ENCODE data around the gene LMO7.

LMO7 gene

DNA sequence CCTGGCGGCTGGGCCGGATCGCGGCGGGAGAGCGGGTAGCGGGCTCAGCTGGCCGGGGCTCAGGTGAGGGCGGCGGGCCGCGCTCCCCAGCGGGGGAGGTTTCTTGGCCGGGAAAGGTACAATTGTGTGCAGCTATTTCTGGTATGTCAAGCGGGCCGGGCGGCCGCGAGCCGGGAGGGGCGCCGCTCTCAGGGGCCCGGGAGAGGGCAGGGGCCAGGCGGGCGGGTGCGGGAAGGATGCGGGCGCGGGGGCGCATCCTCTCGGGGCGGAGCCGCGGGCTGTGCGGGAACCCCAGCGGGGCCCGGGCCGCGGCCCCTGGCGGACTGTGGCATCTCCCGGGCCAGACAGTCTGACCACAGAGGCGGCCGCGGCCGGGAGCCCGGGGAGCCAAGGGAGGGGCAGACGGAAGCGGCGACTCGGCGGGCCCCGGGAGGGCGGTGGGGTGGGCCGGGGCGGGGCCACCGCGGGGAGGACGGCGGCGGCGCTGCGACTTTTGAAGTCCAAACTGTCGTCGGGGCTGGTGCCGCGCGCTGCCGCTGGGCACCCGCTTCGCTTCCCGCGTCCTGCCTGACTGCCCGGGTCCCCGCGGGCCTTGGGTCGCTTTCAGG, at the start of gene LMO7:
LMO7 (plus strand) TSS at position 503 of the 608 bp plus-strand sequence. CDS start 328 bp downstream, outside the sequence.
- peak; percentile 16 for DNase-seq (ENCODE audit: low read depth)

DNA sequence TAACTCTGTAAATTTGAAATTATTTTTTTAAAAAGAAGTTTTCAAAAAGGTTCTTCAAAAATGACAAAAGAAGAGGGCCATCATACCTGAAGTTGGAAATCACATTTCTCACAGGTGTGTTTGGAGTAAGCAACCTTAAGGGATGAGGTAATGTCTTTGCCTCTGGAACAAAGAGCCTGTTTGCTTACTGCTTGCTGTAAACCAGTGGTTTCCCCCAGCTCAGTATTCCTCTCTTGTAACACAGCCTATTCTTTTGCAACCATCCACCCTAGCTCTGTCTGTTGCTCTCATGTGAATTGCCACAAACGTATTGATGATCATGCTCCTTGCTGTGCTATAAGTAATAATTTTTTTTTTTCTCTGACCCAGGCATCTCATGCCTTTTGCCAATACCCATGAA, 48.5 kb upstream of the LMO7 start:
- no peak for DNase-seq (ENCODE audit: low read depth)

DNA sequence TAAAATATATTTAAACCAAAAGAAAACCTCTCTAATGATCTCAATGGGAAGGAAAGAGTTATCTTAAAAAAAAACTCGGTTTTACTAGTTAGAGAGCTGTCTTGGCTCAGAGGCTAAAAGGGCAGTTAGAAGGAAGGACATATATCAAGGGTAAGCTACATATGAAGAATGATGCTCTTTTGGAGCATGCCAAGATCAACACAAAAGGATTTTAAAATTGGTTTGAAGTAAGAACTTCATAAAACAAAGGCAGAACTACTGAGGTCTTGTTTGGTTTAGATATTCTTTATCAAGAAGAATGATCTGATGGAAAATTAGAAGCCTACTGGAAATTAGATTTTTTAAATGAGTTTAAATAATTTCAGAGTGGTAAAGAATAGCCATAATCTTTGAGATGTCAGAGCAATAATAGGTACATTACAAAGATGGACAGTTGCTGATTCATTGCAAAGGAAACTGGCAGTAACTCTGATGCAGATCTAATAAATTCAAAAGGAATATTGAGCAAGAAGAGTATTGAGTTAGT, 39.4 kb upstream of the LMO7 start:
- no peak for DNase-seq (ENCODE audit: low read depth)

DNA sequence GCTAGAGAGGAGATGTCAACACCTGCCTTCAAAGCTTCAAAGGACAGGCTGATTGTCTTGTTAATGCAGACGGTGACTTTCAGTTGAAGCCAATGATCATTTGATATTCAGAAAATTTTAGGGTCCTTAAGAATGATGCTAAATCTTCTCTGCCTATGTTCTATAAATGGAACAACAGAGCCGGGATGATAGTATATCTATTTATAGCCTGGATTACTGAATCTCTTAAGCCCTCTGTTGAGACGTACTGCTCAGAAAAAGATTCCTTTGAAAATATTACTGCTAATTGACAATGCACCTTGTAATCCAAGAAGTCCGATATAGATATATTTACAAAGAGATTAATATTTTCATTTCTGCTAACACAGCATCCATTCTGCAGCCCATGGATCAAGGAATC, 35.8 kb upstream of the LMO7 start:
- DNase-seq (ENCODE audit: low read depth): no peak

DNA sequence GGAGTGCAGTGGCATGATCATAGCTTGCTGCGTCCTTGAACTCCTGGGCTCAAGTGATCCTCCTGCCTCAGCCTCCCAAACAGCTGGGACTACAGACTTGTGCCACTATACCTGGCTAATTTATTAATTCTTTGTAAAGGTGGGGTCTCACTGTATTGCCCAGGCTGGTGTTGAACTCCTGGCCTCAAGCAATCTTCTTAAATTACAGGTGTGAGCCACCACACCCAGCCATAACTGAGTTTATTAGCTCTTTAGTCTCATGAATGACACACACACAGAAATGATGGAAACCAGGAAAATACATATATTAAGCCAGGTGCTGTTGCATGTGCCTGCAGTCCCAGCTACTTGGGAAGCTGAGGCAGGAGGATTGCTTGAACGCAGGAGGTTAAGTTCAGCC, 33.1 kb upstream of the LMO7 start:
- no peak for DNase-seq (ENCODE audit: low read depth)

DNA sequence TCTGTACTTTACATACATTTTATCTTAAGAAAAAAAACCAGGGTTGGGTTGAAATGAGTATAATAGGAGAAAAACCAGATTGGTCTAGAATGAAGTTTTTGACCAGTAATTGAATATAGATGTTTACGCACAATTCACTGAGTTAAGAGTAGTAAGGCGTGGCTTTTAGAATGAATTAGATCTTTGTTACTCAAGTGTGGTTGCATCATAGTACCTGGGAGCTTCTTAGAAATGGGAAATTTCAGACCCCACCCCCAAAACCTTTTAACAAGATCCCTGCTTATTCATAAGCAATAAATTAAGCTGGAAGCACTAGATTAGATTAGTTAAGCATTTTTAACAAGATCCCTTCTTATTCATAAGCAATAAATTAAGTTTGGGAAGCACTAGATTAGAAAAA, 28.7 kb upstream of the LMO7 start:
- no peak for DNase-seq (ENCODE audit: low read depth)

DNA sequence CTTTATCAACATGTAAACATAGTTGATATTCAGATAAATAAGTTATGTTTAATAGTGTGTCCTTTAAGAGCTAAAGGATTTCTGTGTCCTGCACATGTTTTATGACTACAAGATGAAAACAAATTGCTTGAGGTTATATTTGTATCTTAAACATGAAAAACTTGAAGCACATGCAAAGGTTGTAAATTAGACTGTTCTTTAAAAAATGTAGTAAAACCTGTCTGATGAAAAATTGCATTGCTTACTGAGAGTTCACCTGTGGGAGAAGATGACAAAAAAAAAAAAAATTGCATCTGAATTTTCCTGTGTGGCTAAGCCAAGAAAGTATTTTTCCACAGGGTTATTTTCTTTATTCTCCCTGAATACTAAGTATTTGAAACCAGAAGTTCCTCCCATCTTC, 25.7 kb upstream of the LMO7 start:
- DNase-seq (ENCODE audit: low read depth): no peak

DNA sequence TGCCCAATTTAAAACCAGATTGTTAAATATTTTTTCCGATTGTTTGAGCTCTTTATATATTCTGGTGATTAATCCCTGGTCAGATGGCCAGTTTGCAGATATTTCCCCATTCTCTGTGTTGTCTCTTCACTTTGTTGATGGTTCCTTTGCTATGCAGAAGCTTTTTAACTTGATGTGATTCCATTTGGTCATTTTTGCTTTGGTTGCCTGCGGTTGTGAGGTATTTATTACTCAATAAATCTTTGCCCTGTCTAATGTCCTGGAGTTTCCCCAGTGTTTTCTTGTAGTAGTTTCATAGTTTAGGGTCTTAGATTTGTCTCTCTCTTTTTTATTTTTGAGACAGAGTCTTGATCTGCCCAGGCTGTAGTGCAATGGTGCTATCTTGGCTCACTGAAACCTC, 23.8 kb upstream of the LMO7 start:
- no peak for DNase-seq (ENCODE audit: low read depth)

DNA sequence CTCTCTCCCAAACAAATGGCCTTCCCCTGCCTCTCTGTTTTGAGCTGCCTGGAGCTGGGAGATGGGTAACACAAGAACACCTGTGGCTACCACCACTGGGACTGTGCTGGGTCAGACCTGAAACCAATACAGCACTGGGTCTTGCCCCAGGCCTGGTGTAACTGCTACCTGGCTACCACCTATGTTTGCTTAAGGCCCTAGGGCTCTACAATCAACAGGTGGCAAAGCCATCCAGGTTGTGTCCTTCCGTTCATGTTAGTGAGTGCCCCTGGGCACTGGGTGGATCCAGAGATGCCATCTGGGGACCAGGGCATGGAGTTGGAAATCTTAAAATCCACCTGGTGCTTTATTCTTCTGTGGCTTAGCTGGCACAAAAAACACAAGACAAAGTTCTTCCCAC, 18.9 kb upstream of the LMO7 start:
- no peak for DNase-seq (ENCODE audit: low read depth)

DNA sequence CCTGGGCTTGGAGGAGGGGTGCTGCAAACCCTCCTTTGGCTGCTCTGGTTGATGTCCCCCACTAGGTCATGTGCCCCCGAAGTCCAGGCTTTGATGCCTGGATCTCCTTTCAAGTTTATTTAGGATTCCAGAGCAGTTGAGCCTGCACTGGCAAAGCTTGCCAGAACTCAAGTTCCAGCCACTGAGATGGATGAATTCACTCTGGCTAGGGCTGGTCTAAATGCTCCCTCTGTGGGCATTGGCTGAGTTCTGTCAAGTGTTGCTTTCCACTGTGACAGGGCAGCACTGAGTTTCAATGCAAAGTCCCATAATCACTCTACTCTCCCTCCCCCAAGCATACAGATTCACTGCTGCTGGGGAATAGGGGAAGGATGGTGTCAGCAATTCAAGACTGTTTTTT, 17.8 kb upstream of the LMO7 start:
- DNase-seq (ENCODE audit: low read depth): no peak

DNA sequence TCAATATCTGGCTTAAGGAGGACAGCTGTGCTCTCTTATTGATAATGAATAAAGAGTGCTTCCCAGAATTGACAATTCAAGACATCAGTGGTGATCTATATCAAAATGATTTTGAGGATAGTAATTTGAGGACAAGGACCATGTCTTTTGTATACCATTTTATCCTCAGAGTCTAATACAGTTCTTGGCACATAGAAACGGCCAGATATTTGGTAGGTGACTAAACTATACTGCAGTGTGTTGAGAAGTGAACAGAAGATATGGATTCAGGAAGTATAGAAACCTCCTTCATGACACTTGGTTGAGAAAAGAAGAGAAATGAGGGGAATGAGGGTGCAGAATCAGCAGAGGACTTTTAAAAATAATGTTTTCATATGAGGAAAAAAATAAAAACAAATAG, 16.1 kb upstream of the LMO7 start:
- no peak for DNase-seq (ENCODE audit: low read depth)

DNA sequence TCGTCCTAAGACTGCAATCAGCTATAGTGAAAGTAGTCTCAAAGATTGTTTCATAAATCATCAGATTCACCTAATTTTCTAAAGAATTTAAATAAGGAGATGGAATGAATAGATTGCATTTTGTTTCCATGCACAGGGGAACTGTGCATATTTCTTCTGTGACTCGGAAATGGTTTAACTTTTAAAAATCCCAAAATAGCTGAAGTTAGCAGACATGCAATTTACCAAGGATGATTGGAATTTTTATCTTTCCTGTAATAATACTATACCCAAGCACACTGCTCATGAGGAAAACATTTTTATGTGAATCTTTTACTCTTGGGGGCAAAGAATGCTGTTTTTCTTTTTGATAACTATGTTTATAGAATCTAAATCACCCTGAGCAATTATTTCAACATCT, 15.0 kb upstream of the LMO7 start:
- no peak for DNase-seq (ENCODE audit: low read depth)

DNA sequence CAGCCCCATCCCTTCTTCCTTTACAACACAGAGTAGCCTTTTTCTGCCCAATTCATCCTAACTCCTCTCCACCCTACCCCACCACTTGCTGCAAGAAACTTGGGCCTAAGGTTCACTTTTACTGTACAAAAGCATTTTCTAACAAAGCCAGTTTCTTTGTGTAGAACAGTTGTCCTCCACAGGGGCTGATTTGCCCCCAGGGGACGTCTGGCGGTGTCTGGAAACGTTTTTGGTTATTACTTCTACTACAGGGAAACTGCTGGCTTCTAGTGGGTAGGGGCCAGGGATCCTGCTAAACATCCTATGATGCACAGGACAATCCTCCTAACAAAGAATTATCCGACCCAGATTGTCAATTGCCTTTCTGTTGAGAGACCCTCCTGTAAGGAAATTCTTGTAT, 7.3 kb upstream of the LMO7 start:
- DNase-seq (ENCODE audit: low read depth): no peak

DNA sequence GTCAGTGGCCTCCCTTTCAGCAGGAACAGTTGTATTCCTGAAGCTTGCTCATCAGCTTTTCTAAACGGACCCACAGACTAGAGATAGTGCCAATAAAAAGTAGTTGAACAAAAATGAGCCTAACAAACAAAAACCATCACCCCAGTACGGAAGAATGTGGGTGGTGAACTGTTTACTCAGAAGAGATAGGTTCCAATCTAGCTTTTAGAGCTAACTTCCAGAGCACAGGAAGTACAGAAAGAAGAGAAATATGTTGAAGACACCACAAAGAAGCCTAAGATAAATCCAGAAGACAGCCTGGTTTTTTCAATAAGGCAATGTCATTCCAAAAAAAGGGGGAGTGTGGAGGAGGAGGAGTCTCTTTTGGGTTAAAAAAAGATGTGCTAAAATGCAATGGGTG, 2.8 kb upstream of the LMO7 start:
- no peak for DNase-seq (ENCODE audit: low read depth)

DNA sequence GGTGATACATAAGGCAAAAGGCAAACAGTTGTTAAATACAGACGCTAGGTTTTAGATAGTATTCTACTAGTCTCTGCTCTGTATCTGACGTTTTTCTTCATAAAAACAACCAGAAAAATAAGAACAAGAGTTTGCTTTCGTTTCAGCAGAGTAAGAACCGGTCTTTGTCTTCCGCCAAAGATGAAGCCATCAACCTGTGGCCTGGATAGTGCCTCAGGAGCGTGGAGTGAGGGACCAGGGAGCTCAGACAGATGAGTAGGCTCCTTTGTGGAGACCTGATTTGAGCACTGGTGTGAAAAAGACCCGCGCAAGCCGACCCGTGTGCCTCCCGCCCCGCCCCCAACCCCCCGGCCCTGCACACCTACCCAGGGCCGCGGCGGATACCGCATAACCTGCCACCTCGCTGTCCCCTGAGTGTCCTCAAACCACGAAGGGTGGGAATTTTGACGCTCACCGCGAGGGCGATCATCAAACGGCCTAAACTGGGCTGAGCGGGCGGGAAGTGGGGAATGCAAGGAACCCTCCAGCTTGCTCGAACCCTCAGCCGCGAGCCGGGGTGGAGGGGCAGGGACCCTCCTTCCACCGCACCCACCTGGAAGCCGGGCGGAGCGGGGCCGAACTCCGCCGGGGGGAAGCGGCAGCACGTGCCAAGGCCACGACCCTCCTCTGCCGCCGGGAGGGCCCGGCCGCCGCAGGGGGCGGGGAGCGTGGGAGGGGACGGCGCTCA, 866 bp upstream of the LMO7 start:
- DNase-seq (ENCODE audit: low read depth): no peak

DNA sequence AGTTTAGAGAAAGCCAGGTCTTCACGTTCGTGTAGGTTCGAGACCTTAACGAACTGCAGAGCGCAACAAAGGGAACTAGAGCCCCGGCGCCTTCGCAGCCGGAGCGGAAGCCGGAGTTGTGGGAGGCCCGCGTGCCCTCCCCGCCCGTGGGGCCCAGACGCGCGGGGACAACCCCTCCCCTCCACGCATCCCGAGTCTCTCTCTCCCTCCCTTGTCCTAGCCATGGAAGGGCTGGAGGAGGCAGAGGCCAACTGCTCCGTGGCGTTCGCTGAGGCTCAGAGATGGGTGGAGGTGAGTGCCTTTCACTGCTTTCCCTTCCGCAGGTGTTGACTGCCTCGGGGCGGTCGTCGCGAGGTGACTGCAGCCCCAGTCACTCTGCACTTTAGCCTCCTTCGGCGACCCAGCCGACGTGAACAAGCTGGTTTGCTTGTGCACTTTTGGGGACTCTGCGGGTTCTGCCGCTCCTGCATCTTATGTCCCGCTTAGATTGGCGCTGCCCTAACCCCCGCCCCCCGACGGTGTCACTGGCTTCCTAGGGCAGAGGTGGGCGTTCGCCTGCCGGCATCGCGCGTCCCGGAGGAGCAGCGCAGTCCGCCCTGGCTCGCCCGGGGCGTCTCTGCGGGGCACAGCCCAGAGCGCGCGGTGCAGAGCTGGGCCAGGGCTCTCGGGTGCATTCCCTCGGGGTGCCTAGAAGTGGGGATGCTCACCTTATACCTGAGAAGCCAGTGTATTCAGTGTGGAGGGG, 478 bp downstream of the LMO7 start:
- DNase-seq (ENCODE audit: low read depth): peak; percentile 11

DNA sequence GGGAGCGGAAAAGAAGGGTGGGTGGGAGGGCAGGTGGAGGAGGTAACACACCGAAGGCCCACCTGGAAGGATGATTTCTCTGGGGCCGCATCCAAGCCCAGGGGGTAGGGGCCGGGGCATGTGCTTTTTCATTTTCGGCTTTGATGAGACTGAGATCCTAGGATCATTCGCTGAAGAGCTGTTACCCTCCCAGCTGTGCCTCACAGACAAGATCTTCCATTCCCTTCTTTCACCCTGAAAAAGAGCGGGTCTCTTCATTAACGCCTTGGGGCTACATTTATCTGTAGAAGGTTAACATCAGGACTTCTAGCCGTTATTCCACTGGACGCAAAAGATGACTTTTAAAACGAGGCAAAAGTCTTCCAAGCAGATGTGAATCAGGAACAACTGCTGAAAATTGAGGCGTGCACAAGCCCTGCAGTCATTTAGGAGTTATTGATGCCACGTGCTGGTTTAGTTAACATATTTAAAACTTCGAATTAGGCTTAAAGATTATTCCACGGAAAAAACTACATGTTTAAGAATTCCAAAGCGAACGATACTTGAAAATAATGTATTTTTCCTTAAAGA, 1.1 kb downstream of the LMO7 start:
- DNase-seq (ENCODE audit: low read depth): no peak

DNA sequence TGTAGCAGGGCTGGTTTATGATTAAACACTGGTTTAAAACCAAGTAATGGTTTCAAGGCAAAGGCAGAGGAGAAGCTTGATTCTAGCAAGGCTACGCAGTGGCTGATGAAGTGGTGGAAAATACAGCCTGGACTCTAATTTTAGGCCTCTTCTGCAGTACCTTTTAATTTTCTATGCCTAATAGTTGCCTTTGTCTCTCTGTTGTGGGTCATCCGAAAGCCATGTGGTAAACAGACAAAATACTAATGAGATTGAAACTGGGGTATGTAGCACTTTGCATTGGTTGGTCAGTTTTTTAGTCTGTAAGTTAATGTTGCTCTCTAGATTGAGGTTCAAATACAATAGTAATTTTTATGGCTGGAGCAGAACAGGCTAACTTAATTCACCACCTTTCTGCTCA, 3.3 kb downstream of the LMO7 start:
- no peak for DNase-seq (ENCODE audit: low read depth)

DNA sequence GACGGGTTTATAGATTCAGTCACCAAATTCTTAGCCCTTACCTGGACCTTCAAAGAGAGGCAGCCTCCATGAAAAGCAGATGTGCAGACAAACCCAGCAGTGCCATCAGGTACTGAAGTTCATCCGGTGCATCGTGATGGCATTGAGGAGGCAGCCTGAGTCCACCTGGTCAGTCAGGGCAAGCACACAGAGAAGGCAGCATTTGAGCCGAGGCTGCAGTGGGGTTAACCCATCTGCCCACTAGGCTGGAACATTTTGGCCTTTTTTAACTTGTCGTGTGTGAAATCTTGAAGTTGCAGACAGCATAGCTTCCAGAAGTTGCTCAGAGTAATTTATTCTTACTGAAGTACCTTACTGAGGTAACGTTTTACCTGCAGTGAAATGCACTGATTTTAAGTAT, 4.9 kb downstream of the LMO7 start:
- DNase-seq (ENCODE audit: low read depth): no peak

DNA sequence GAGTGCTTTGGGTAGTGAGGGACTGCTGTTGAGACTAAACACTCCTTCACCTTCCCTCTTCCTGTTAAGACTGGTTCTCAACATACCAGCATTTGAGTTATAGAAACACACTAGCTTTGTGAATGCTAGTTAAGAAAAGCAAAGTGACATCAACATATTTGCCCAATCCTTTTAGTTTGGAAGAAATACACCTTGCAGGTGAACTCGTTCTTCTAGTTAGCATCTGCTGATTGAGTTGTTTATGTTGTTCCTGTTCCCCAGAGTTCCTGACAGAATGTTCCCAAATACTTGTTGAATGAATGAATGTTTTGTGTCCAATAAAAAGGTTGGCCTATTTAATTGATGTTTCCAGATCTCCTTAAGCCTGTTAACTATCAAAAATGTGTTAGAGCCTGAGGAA, 7.1 kb downstream of the LMO7 start:
- no peak for DNase-seq (ENCODE audit: low read depth)

DNA sequence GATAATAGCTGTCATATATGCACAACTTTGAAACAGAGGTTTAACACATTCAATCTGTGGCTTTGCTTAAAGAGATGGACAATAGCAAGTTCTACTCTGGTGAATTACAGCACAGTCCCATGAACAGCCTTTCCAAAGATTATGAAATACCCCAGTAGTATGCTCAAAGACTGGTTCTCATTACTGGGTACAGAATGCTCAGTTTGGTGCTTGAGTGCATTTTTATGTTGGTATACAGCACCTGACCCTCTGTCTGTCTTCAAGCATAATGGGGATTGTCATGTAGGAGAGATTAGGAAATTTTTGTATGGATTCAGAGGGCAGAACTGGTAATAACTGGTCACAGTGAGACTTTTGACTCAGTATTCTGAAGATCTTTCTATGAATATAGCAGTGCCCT, 7.6 kb downstream of the LMO7 start:
- DNase-seq (ENCODE audit: low read depth): no peak

DNA sequence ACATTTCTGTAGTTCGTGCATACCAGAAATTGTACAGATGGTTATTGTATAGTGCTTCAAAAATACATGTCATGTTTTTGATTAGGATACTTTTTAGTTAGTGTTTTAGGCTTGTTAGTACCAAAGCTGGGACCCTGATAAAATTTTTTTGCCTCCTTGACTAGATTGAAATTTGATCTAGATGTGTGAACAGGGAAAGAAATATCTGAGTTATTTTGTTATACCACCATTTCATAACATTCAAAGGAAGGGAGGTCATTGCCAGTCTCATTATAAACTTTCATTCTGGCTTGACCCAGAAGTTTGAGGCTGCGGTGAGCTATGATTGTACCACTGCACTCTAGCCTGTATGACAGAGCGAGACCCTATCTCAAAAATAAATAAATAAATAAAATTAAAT, 9.0 kb downstream of the LMO7 start:
- DNase-seq (ENCODE audit: low read depth): no peak

Data from activated T-cell treated with anti-CD3 and anti-CD28 coated beads for 24 hours (primary cell).